ENCODE measurements around the gene NTNG1. TPM values are rescaled to one million over a fixed set of nuclear protein-coding genes. Genes with fewer than 3 reads are reported as not detected.

Gene NTNG1
- total RNA-seq, 2 donors from 2014 or later = 0.26 to 4.9 TPM

DNA sequence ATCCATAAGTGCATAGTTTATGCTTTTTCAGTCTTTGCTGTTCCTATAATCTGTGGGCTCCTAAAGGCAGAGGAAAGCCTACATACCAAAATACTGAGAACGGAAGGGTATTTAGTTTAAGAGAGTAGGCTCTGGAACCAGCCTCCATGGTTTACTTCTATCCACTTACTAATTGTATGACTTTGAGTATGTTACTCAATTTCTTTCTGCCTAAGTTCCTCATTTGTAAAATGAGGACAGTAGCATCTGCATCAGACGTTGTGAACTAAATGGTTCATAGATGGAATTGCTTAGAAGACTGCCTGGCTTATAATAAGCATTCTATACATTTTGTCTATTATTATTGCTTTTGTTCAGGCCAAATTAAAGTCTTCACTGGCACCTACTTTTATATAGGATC lies 111.0 kb downstream of the NTNG1 start:
- WGBS, 2 donors = 45 to 64% methylated on average over 2 of the region's 2 CpGs
- intact Hi-C loops (cut with DNase I) = no loop called here
- Histone ChIP-seq H3K4me1 (no peaks in the 10 kb centered on the region), H3K9me3 (no peaks in the 10 kb centered on the region), H3K4me3 (no peak overlapping the region), H3K36me3 (replicated peaks in 1 of 2; ENCODE audit: insufficient read depth in 1 of 2, low read depth in 2 of 2) (no peaks in the 10 kb centered on the region), H3K27ac (no peak overlapping the region), H3K27me3 (no peaks in the 10 kb centered on the region)
- DNase-seq (no peak), ATAC-seq (no peak)
- TF ChIP-seq POLR2A (IDR thresholded peaks at IDR 0.05) = no peak
- TF ChIP-seq, protein P1, sequence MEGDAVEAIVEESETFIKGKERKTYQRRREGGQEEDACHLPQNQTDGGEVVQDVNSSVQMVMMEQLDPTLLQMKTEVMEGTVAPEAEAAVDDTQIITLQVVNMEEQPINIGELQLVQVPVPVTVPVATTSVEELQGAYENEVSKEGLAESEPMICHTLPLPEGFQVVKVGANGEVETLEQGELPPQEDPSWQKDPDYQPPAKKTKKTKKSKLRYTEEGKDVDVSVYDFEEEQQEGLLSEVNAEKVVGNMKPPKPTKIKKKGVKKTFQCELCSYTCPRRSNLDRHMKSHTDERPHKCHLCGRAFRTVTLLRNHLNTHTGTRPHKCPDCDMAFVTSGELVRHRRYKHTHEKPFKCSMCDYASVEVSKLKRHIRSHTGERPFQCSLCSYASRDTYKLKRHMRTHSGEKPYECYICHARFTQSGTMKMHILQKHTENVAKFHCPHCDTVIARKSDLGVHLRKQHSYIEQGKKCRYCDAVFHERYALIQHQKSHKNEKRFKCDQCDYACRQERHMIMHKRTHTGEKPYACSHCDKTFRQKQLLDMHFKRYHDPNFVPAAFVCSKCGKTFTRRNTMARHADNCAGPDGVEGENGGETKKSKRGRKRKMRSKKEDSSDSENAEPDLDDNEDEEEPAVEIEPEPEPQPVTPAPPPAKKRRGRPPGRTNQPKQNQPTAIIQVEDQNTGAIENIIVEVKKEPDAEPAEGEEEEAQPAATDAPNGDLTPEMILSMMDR (IDR thresholded peaks at IDR 0.05) = no peak

DNA sequence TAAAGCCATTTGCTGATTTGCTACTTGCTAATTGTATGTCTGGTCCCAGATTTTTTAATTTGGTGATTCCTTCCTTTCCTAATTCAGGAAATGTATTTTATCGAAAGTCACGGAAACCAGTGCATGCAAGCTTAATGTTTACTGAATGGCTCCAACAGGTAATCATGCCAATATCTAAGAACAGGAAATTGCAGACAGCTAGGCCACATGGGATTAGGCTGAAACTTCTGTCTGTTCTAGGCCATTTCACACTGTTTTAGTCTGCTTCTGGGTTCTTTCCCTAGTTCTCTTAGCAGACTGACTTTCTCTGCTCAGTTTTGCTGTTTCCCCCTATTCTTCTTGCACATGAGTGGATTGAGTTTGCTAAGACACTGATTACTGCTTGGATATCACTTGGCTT lies 111.4 kb downstream of the NTNG1 start:
- DNase-seq (no peak), ATAC-seq (no peak)
- TF ChIP-seq, protein P1 (IDR thresholded peaks at IDR 0.05) = no peak
- no peak for TF ChIP-seq POLR2A (IDR thresholded peaks at IDR 0.05)
- no peaks in the 10 kb centered on the region for H3K36me3 ChIP-seq (replicated peaks in 1 of 2; ENCODE audit: insufficient read depth in 1 of 2, low read depth in 2 of 2)
- WGBS, 2 donors = 71 to 84% methylated on average over 2 of the region's 2 CpGs
- H3K4me1 ChIP-seq = no peaks in the 10 kb centered on the region
- no peaks in the 10 kb centered on the region for H3K27me3 ChIP-seq
- H3K4me3 ChIP-seq = no peak overlapping the region
- no peak overlapping the region for H3K27ac ChIP-seq
- intact Hi-C loops (cut with DNase I) = no loop called here
- no peaks in the 10 kb centered on the region for H3K9me3 ChIP-seq

DNA sequence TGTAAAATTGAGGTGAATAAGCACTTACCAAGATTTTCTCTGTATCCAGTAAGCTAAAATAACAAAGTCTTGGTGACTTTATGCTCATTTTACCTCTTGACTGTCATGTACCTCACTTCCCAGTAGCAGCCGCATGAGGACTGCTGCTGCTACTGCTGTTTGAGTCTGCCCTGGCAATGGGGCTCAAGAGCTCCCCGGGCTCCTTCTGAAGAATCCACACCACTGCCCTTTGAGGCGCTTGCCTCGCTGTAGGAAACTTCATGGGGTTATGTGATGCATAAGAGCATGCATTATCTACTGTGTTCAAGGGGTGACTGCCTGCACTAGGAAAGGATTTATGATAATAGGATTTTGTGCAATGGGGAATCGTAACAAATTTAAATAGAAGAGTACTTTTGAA lies 113.5 kb downstream of the NTNG1 start:
- Histone ChIP-seq H3K9me3 (no peaks in the 10 kb centered on the region), H3K27me3 (no peaks in the 10 kb centered on the region), H3K4me1 (no peaks in the 10 kb centered on the region), H3K27ac (no peak overlapping the region), H3K36me3 (replicated peaks in 1 of 2; ENCODE audit: insufficient read depth in 1 of 2, low read depth in 2 of 2) (no peaks in the 10 kb centered on the region), H3K4me3 (no peak overlapping the region)
- TF ChIP-seq POLR2A (IDR thresholded peaks at IDR 0.05) = no peak
- TF ChIP-seq, protein P1 (IDR thresholded peaks at IDR 0.05) = no peak
- DNase-seq = peak in 1 of 4 donors; percentile 5
- no peak for ATAC-seq
- intact Hi-C loops (cut with DNase I) = no loop called here
- WGBS, 2 donors = 58 to 62% methylated on average over 5 of the region's 5 CpGs

DNA sequence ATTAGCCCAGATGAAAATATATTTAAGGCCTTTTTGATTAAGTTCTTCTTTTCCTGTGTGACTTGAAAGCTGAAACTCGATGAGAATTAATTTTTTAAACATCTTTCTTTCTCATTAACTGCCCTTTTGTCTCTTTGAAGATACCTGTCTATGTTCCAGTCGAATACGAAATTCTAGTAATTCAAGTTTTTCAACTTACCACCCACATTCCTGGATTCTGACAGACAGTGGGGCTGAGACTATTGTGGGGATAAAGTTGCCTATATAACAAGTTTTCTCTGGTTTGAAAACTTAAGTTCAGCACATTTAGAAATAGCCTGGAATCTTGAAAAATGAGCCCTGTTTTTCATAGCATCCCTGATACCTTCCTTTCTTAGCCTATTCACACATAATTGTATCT lies 114.6 kb downstream of the NTNG1 start:
- 28 to 30% methylated on average over 3 of the region's 3 CpGs for WGBS, 2 donors
- no peaks in the 10 kb centered on the region for H3K36me3 ChIP-seq (replicated peaks in 1 of 2; ENCODE audit: insufficient read depth in 1 of 2, low read depth in 2 of 2)
- no peaks in the 10 kb centered on the region for H3K4me1 ChIP-seq
- H3K4me3 ChIP-seq = no peak overlapping the region
- TF ChIP-seq POLR2A (IDR thresholded peaks at IDR 0.05) = no peak
- TF ChIP-seq, protein P1 (IDR thresholded peaks at IDR 0.05) = no peak
- intact Hi-C loops (cut with DNase I) = no loop called here
- no peak for DNase-seq
- no peaks in the 10 kb centered on the region for H3K9me3 ChIP-seq
- no peaks in the 10 kb centered on the region for H3K27me3 ChIP-seq
- no peak for ATAC-seq
- H3K27ac ChIP-seq = no peak overlapping the region

DNA sequence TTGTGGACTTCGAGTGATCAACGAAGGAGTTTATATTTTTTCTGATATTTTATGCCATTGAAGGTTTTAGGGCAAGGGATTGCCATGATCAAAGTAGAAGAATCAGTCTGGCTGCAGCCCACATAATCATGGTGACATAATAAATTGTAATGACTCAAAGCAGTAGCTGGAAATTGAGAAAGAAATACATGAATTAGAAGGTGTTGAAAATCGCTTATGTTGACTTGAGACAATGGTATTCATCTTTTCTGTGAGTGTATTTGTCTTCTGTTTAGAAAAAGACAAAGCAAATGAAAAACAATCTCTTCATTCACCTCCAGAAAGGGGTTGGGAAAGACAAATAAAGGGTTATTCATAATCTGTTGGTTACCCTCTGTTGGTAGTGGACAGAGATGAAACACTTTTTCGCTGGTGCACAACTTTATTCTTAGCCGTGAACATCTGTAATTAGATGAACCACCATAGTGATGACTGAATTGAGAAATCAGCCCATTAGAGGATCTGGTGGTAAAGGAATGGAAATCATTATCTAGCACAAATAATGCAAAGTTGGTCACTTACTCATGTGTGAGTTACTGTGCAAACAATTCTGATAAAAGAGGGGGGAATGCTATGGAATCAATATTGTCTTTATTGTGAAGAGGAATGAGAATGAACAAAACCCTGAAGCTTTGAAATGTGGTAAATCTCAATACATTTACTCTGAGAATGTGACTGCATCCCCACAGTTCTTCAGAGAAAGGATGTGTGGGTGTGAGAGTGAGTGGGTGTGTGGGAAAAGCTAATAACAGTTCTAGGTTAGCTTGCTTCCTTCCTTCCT lies 121.8 kb downstream of the NTNG1 start:
- intact Hi-C loops (cut with DNase I) = no loop called here

More for the DNA sequence above, 121.8 kb downstream of the NTNG1 start:
- no peak for DNase-seq
- TF ChIP-seq, protein P1 (IDR thresholded peaks at IDR 0.05) = no peak
- TF ChIP-seq POLR2A (IDR thresholded peaks at IDR 0.05) = no peak
- Histone ChIP-seq H3K4me3 (no peak overlapping the region), H3K4me1 (no peaks in the 10 kb centered on the region), H3K9me3 (no peaks in the 10 kb centered on the region), H3K27ac (no peak overlapping the region), H3K36me3 (replicated peaks in 1 of 2; ENCODE audit: insufficient read depth in 1 of 2, low read depth in 2 of 2) (no peaks in the 10 kb centered on the region), H3K27me3 (no peaks in the 10 kb centered on the region)
- no peak for ATAC-seq
- 56 to 59% methylated on average over 5 of the region's 5 CpGs for WGBS, 2 donors
